BJ (cell line): ENCODE measurements around the gene SCAF4. TPM values are rescaled to one million over a fixed set of nuclear protein-coding genes. Genes with fewer than 3 reads are reported as not detected.
A peak's percentile ranks its signal among the peaks of the same experiment; 100 is the strongest.

ENCODE experiments used
- CTCF ChIA-PET: fragments of 350-600 bp; formaldehyde crosslinking; extraction: SDS; loops from one replicate; lab custom pipeline; 2021; ENCODE audit warnings: antibody characterized with exemption, inconsistent platforms; lab: Yijun Ruan, JAX
- POLR2A ChIA-PET: fragments of 300-600 bp; sonication (Branson Sonifier 250); formaldehyde crosslinking; extraction: SDS; loops from one replicate; lab custom pipeline; 2021; ENCODE audit warnings: antibody characterized with exemption; lab: Charles Lee
- DNase-seq: peaks from one replicate; pipeline ENCODE4 v3.0.0-alpha.2; 2011; ENCODE audit warnings: low read depth
- H3K27me3 ChIP-seq: 2 replicates; pipeline ENCODE4 v1.6.0; 2011; ENCODE audit warnings: low read length; ENCODE audit not compliant: control insufficient read depth, insufficient read depth
- H3K36me3 ChIP-seq: 2 replicates; pipeline ENCODE4 v1.5.1; 2011; ENCODE audit warnings: low read length; ENCODE audit not compliant: control insufficient read depth, insufficient read depth
- H3K4me3 ChIP-seq: 2 replicates; pipeline ENCODE4 v1.5.1; 2011; ENCODE audit warnings: low read depth, mild to moderate bottlenecking, control low read depth, low read length
- CTCF ChIP-seq: IDR thresholded peaks from 2 replicates; pipeline ENCODE4 v1.5.1; 2011; ENCODE audit warnings: low read depth, mild to moderate bottlenecking, control low read depth, inconsistent platforms, low read length, moderate library complexity; ENCODE audit not compliant: insufficient read depth
- polyA plus RNA-seq: library from polyadenylated mRNA; depleted of rRNA; stranded (reverse); fragments of >200 nt; gene quantifications from 2 replicates; pipeline ENCODE4 v1.2.3, GENCODE V29; 2011

The SCAF4 gene
- polyA plus RNA-seq, 1 experiment, result 4.1 TPM

- Histone ChIP-seq H3K4me3 (peak overlapping the region; percentile 72), H3K27me3 (no peaks in the 10 kb centered on the region), H3K36me3 (no peaks in the 10 kb centered on the region)
- no peak for DNase-seq
- CTCF ChIA-PET, result no interaction called here
- POLR2A ChIA-PET, result no interaction called here
- TF ChIP-seq CTCF, result peak; percentile 17; the same call in 1 of the 2 replicates
Observed at GRCh38 chr21:31731056-31731856, 662 bp downstream of the SCAF4 start.

GRCh38 chr21:31730712-31731055 is 1.2 kb downstream of the SCAF4 start:
- POLR2A ChIA-PET, result no interaction called here
- CTCF ChIA-PET, result interaction anchor here (1.6 kb wide), 1 partner anchor 20 kb away, joined by 4 read pairs; no protein-coding TSS in a partner anchor
- peak overlapping the region; percentile 72 for H3K4me3 ChIP-seq

GRCh38 chr21:31729622-31730343 is 2.1 kb downstream of the SCAF4 start:
- no peak for TF ChIP-seq CTCF
- ChIA-PET POLR2A (no interaction called here), CTCF (interaction anchor here (1.6 kb wide), 1 partner anchor 19 kb away, joined by 4 read pairs; no protein-coding TSS in a partner anchor)
- no peaks in the 10 kb centered on the region for H3K36me3 ChIP-seq
- no peak for DNase-seq
- peak overlapping the region; percentile 72 for H3K4me3 ChIP-seq
- no peaks in the 10 kb centered on the region for H3K27me3 ChIP-seq

More at GRCh38 chr21:31730712-31731055, 1.2 kb downstream of the SCAF4 start:
- DNase-seq, result no peak
- no peaks in the 10 kb centered on the region for H3K36me3 ChIP-seq
- H3K27me3 ChIP-seq, result no peaks in the 10 kb centered on the region
- TF ChIP-seq CTCF, result no peak

GRCh38 chr21:31728952-31729351 is 3.0 kb downstream of the SCAF4 start:
- no peak for DNase-seq
- TF ChIP-seq CTCF, result no peak
- ChIA-PET POLR2A (no interaction called here), CTCF (interaction anchor here (1.6 kb wide), 1 partner anchor 18 kb away, joined by 4 read pairs; no protein-coding TSS in a partner anchor)
- Histone ChIP-seq H3K27me3 (no peaks in the 10 kb centered on the region), H3K36me3 (no peaks in the 10 kb centered on the region), H3K4me3 (no peak overlapping the region)

GRCh38 chr21:31728191-31728590 is 3.7 kb downstream of the SCAF4 start:
- ChIA-PET POLR2A (no interaction called here), CTCF (no interaction called here)
- no peaks in the 10 kb centered on the region for H3K27me3 ChIP-seq
- H3K4me3 ChIP-seq, result no peak overlapping the region
- no peaks in the 10 kb centered on the region for H3K36me3 ChIP-seq
- DNase-seq, result no peak
- no peak for TF ChIP-seq CTCF
